HG03558 (cell line): ENCODE data around the gene ABCD4.
"Not testable (repeated sequence)": the region's sequence is repeated elsewhere in the genome, so short reads cannot be mapped to it uniquely, and the experiment has no call there.

ENCODE experiments used
- ATAC-seq: cut with Tn5 transposase; IDR thresholded peaks from one replicate; pipeline ENCODE4 v1.9.1; 2021; ENCODE audit warnings: moderate number of reproducible peaks; ENCODE audit not compliant: unreplicated experiment; ENCODE audit errors: extremely low read depth

Gene ABCD4

GRCh38 chr14:74308695-74309094 is 6.0 kb upstream of the ABCD4 start:
- no peak for ATAC-seq

DNA sequence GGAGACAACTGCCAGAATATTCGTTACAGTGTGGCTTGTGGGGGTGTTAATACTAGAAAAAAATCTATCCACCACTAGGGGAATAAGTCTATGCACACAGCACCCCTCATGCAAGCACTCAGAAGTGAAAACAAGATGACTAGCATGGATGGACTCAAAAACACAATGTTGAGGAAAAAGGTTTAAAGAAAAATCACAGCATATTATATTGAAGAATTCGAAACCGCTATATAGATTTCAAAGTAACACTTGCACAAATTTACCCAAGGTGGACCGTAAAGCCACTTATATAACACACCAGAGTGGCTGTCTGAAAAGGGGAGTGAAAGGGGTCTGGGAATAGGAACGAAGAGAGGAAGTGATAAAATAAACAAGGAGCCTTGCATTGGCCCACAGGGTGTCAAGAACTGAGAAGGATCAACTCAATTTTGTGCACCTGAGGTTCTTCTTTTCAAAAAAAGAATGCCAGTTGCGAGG is 544 bp downstream of the ABCD4 start:
- ATAC-seq, result no peak

- no peak for ATAC-seq
Measured at GRCh38 chr14:74301594-74302151, 1.1 kb downstream of the ABCD4 start.

GRCh38 chr14:74299061-74299545 is 3.6 kb downstream of the ABCD4 start:
- no peak for ATAC-seq

DNA sequence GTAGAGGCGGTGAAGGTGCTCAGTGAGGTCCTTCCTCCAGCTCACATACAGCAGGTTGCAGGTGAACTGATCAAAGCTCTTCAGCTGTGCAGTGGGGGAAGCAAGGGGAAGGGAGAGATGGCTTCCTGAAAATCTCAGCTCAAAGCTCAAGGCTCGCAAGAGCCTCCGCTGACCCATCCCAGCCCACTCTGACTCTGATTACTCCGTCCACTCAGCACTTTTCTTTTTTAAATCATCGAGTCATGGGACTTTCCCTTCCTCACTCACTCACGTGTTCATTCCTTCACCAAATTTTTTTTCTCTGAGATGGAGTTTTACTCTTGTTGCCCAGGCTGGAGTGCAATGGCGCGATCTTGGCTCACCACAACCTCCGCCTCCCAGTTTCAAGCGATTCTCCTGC is 4.7 kb downstream of the ABCD4 start:
- ATAC-seq, result no peak

DNA sequence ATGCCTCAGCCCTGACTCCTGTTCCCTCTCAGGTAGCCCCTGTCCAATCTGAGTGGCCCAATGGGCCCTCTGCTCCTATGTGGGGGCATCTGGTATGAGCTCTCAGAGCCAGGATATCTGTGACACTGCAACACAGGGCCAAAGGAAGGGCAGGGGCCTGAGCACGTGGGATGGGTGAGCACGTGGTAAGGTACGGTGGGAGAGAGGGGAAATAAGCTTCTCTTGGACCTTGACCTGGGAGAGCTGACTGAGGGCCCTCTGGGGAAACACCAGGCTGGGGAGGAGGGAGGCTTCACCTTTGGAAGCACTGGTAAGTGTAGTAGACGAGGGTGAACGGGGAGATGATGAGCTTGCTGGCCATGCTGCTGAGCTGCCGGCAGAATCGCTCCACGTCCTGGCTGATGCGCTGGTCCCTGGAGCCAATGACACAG is 6.7 kb downstream of the ABCD4 start:
- ATAC-seq, result no peak

GRCh38 chr14:74293606-74294005 is 9.1 kb downstream of the ABCD4 start:
- ATAC-seq, result no peak

- ATAC-seq, result no peak
Measured at GRCh38 chr14:74292061-74292460, 10.7 kb downstream of the ABCD4 start.

DNA sequence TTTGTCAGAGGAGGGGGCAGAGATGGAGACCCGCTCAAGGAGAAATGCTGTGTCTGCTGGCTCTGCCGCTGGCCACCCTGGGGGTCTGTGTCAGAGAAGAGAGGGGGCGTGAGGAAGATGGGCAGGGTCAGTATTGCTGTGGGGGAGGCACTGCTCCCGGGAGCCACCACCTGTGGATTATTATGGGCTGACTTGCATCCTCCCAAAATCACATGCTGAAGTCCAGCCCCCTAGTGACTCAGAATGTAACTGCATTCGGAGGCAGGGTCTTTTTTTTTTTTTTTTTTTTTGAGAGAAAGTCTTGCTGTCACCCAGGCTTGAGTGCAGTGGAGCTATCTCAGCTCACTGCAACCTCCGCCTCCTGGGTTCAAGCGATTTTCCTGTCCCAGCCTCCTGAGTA is 12.3 kb downstream of the ABCD4 start:
- no peak for ATAC-seq

DNA sequence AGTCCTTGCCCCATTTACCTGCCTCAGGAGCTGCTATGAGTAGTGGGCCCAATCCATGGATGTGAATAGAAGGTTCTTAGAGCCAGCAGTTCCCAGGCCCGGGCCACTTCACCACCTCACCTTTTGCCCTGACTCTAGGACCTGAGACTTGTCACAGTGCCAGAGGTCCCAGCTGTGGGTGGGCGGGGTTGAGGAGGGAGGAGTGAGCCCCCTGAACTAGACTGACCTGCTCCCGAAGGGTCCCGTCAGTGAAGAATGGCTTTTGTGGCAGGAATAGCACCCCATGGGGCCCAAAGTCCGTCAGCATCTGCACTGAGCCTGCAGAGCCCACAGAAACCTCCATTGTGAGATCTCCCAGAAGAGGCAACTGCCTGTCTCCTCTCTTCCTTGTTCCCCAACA is 12.9 kb downstream of the ABCD4 start:
- ATAC-seq, result no peak

GRCh38 chr14:74286736-74287135 is 16.0 kb downstream of the ABCD4 start:
- ATAC-seq, result no peak

GRCh38 chr14:74281069-74281468 is 21.7 kb downstream of the ABCD4 start:
- no peak for ATAC-seq

GRCh38 chr14:74278080-74278479 is 24.7 kb downstream of the ABCD4 start:
- ATAC-seq, result no peak

GRCh38 chr14:74275241-74275841 is 27.4 kb downstream of the ABCD4 start:
- no peak for ATAC-seq

DNA sequence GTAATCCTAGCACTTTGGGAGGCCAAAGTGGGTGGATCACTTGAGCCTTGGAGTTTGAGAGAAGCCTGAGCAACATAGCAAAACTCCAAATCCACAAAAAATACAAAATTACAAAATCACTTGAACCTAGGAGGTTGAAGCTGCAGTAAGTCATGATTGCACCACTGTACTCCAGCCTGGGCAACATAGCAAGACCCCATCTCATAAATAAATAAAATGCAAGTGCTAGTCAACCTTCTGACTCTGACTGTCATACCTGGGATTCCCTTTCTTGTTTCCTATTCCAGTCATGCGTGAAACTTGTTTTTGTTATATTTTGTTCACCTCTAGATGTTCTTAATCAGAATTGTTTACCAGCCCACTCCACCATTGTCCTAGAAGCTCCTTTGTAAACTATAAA is 31.4 kb downstream of the ABCD4 start:
- no peak for ATAC-seq

DNA sequence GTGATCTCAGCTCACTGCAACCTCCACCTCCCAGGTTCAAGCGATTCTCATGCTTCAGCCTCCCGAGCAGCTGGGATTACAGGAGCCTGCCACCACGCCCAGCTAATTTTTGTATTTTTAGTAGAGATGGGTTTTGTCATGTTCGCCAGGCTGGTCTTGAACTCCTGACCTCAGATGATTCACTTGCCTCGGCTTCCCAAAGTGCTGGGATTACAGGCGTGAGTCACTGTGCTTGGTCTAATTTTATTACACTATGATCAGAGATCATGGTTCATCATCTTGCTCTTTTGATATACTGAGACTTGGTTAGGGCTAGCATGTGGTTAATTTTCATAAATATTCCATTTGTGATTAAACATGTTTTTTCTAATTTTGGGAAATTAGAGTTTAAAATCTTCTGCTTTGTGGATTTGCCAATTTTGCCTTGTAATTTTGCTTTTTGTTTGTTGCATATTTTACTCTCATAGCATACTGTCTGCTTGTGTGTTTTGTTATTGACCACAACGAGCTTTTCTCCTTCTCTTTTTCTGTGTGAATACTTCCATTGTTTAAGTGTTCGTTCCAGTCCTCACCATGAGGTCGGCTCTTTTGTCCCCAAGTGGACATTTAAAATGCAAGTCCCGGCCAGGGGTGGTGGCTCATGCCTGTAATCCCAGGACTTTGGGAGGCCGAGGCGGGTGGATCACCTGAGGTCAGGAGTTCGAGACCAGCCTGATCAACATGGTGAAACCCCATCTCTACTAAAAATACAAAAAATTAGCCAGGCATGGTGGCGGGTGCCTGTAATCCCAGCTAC is 32.2 kb downstream of the ABCD4 start:
- ATAC-seq, result not testable (repeated sequence)

GRCh38 chr14:74267588-74267987 is 35.1 kb downstream of the ABCD4 start:
- no peak for ATAC-seq

DNA sequence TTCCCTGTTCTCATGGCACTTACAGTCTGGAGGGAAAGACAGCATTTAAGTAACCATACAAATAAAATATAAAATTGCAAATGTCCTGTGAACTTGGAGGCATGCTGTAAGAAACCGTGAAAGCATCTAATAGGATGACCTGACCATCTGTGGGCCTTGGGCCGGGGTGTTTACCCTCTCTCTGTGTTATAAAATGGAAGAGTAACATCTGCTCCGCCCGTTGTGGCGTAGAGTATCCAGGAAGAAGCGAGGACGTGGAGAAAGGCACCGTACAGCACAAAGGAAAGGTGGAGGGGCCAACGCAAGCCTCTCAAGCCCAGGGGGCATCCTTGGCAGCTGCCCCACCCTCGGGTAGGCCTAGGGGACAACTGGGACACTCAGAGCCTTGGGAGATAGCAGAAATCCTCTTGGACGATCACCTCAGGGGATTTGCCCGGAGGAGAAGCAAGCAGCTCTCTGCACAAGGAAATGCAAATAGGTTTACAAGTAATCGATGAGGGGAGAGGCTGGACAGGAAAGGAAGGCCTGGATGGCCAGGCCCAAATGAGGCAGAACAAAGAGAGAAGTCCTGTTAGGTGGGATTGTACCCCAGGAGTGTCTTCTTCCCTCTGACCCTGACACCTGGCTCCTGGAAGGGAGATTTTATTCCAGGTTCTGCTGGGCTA is 37.3 kb downstream of the ABCD4 start:
- ATAC-seq, result no peak

DNA sequence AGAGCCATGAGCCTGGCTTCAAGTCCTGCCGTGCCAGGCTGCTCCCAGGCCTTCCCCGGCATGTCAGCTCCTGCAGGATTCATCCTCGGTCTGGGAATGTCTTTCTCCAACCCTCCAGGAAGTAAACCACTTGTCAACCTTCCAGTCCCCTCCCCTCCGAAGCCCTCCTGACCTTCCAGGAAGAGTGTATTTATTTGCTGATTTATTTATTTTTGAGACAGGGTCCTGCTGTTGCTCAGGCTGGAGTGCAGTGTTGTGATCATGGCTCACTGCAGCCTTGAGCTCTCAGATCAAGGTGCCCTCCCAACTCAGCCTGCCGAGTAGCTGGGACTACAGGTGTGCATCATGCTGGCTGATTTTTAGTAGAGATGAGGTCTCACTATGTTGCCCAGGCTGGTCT is 38.8 kb downstream of the ABCD4 start:
- no peak for ATAC-seq

DNA sequence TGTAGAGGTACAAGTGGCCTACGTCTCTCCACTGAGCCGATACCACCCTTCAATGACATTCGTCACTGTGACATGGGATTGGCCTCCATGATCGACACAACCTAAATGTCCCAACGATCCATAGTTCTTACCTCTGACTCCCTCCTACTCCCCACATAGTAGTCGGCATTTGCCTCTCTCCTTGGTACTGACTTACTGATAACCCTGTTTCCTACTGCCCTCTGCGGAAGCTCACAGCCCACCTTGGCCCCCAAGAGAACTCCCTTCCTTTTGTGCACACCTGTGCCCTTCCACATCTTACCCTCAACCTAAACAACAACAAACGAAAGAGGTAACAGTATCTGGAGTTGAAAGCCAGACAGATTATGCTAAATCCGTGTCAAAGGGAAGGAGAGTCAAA is 39.6 kb downstream of the ABCD4 start:
- ATAC-seq, result no peak

DNA sequence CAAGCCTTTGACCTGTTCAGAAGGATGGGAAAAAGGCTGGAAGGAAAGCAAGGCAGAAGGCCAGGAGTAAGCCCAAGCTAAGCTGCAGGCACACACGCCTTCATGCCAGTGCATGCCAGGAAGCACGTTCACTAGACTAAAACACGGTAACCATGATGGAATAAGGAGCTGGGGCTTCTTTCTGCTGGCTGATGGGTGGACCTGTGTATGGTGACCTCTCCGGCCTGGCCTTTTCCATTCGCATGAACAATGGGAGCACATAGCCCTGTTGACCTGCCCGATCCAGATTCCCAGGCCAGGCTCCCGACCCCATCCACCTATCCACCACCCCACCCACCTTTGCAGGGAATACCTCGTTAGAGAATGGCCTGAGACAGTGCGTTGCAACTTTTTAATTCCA is 40.7 kb downstream of the ABCD4 start:
- no peak for ATAC-seq
